Brain pericyte (primary cell): Measurements from ENCODE around the gene ZNF346.

Source experiments
- DNase-seq: peaks from one replicate; pipeline ENCODE4 v3.0.0-alpha.2; 2012; ENCODE audit warnings: low read depth, low spot score

Gene ZNF346

DNA sequence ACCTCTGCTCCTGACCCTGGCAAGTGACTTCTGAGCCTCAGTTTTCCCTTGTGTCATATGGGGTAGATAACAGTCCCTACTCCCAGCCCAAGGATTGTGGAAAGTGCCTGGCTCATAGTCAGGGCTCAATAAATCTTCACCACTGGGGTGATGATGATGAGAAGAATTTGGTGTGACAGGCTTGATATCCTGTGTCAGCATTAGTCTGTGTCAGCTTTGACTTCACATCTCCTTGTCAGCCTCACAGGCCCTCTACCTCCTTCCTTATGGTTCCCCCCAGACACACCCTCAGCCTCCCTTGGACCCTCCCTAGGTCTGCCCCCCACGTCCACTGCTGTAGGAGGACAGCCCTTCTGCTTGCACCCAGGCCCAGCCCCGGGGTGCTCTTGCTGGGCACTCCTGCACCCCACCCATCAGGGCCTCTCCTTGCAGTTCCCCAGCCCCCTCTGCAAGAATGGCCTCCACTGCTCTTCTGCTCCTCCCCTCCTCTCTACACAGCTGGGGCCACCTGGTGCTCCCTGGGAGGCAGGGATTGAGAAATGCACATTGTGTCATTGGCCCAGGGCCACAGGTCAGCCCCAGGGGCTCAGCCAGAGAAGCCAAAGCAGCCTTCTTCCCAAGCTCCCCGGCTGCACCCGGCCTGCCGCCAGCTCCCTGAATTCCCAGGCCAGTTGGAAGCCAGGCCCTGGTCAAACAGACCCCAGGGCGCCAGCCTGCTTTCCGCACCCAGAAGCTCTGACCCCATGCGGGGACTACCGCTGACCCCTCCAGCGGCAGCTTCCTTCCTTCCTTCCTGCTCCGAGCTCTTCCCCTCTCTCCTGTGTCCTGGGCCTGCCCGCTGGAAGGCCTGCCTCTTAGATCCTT, 72.0 kb downstream of the ZNF346 start:
- peak; percentile 53 for DNase-seq

DNA sequence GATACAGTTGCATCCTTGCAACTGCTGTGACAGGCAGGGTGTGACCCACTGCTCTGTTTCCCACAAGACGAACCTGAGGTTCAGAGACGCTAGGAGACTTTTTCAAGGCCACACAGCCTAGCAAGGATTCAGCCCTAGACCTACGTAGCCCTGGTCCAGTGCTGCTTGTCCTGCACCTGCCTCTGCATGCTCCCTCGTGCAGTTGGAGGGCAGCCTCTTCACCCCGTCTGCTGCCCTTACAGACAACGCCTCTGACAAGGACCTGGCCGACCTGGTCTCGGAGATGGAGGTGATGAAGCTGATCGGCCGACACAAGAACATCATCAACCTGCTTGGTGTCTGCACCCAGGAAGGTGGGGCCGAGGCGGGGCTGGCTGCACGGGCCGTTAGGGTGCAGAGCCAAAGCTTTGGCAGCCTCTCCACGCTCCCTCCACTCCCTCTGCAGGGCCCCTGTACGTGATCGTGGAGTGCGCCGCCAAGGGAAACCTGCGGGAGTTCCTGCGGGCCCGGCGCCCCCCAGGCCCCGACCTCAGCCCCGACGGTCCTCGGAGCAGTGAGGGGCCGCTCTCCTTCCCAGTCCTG, 72.7 kb downstream of the ZNF346 start:
- no peak for DNase-seq

DNA sequence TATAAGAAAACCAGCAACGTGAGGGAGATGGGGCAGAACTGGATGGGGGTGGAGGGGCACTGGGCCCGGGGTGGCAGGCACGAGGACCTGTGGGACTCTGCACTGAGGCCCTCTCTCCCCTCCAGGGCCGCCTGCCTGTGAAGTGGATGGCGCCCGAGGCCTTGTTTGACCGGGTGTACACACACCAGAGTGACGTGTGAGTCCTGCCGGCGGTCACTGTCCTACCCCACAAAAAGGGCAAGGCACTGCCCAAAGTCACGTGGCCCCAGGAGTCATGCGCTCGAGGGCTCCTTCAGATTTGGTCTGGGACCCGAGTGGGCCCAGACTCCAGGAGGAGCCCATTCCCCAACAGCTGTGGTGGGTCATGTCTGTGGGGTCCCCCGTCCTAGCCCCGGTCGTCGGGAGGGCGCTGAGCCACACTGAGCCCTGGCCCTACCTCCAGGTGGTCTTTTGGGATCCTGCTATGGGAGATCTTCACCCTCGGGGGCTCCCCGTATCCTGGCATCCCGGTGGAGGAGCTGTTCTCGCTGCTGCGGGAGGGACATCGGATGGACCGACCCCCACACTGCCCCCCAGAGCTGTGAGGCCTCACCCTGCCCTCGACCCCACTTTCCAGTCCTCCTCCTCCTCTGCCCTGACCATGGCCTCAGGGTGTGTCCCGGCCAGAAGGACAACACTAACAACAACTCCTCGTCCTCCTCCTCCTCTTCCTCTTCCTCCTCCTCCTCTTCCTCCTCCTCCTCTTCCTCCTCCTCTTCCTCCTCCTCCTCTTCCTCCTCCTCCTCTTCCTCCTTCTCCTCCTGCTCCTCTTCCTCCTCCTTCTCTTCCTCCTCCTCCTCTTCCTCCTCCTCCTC, 73.9 kb downstream of the ZNF346 start:
- no peak for DNase-seq

DNA sequence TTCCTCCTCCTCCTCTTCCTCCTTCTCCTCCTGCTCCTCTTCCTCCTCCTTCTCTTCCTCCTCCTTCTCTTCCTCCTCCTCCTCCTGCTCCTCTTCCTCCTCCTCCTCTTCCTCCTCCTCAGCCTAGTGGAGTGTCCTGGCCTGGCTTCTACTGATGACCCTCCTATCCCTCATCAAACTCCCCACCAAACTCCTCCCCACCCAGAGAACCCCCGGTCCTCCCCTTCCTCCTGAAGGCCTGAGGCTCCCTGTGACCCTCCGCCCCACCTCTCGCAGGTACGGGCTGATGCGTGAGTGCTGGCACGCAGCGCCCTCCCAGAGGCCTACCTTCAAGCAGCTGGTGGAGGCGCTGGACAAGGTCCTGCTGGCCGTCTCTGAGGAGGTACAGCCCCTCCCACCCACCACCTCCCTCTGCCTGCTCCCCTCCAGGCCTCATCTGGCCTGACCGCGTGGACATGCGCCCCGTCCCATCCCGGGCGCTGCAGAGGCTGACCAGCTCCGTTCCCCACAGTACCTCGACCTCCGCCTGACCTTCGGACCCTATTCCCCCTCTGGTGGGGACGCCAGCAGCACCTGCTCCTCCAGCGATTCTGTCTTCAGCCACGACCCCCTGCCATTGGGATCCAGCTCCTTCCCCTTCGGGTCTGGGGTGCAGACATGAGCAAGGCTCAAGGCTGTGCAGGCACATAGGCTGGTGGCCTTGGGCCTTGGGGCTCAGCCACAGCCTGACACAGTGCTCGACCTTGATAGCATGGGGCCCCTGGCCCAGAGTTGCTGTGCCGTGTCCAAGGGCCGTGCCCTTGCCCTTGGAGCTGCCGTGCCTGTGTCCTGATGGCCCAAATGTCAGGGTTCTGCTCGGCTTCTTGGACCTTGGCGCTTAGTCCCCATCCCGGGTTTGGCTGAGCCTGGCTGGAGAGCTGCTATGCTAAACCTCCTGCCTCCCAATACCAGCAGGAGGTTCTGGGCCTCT, 74.8 kb downstream of the ZNF346 start:
- no peak for DNase-seq

DNA sequence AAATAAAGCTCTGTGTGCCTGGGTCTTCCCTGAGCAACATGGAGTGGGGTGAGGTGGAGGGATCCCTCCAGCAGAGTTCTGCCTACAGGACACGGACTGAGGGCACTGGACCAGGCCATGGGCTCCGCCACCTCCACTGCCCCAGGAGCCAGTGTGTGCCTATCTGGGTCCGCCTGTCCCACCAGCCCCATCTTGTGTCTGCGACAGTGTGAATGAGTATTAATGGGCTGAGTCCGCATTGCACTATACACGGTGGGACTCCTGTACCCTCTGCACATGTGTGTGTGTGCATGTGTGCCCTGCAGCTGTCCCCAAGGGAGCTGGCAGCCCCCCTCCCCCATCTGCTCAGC, 75.6 kb downstream of the ZNF346 start:
- DNase-seq: no peak

DNA sequence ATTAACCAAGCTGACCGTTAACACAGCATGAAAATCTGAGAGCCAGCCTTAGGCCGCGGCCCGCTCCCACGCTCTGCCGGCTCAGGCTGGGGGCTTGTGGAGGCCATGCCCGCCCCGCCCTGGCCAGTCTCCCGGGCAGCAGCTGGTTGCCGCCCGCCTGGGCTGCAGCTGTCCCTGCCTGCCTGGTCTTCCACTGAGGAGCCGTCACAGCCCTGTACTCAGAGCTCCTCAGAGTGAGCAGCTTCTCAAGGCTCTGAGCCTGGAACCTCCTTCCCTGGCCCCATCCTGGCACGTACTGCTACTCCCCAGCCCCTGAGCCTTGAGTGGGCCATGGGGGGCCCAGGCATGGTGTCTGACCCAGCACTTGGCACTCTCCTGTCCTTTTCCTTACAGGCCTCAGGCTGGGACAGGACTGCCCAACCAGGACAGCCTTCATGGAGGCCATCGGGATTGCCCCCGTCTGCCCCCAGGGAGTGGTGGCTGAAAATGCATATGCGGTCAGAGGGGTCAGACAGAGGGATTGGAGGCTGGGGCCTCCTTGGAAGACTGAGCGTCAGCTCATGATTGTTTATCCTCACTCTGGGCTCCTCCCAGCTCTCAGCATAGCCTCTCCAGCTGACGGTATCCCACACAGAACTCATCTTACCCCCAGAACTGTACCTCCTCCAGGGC, 76.1 kb downstream of the ZNF346 start:
- no peak for DNase-seq

DNA sequence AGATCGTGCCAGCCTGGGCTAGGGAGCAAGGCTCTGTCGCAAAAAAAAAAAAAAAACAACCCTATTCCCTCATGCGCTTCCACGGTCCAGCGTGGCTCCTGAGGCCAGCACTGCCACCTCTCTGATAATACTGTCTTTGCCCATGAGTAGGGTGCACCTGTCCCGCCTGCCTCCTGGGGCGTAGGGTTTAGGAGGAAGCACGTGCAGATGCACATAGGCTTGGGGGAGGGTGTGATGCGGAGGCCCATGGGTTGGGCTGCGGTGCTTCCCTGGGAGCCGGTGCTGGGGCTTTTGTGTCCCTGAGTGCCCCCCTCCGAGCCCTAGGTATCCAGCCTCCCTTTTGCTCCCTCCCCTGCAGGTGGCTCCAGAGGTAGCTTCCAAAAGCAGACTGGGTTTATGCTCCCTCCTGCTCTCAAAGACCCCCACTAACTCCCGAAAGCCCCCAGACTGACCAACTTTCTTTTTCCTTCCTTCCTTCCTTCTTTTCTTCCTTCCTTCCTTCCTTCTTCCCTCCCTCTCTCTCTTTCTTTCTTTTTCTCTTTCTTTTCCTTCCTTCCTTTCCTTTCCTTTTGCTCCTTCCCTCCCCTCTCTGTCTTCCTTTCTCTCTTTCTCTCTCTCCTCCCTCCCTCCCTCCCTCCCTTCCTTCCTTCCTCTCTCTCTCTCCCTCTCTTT, 77.1 kb downstream of the ZNF346 start:
- no peak for DNase-seq

DNA sequence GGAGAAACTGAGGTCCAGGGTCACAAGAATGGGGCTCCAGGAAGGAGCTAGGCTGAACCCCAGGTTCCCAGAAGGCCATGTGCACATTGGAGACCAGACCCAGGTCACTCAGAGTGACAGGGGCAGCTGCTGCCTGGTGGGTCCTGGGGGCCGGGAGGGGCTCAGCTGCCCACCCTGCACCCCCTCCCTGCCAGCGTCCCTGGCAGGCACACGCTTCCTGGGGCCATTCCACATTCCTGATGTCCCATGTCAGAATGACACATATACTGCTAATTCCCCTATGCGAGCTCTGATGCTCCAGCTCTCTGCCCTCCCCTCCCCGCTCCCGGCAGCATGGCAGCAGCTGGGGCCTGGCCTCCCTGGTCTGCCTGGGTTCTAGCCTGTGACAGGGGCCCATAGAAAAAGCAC, 78.2 kb downstream of the ZNF346 start:
- DNase-seq: no peak

DNA sequence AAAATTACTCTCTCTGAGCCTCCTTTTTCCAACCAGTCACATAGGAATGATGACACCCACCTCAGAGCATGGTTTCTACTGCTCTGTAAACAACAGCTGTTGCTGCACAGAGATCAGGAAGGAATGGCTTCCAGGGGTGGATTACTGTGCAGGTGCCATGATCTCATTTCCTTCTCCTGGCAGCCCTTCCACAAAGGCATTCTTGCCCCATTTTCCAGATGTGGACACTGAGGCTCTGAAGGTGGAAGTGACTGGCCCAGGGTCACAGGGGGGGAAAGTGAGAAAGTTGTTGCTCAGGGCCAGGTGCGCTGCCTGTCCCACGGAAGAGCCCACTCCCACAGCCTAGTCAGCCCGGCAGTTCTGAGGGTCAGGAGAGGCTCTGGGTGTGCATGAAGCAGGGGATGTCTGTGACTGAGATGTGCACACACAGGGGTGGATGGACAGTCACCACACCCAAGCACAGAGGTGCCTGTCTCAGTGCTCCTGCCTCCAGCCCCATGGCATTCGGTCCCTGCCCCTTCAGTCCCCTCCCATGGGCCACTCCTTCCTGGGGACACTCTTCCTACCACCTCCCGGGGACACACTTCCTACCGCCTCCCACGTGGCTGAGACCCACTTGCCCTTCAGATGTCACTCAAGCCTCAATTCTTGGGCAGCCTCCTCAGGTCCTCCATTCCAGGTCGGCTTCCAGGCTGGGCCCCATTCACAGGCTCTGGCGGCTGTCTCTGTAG, 81.2 kb downstream of the ZNF346 start:
- no peak for DNase-seq

DNA sequence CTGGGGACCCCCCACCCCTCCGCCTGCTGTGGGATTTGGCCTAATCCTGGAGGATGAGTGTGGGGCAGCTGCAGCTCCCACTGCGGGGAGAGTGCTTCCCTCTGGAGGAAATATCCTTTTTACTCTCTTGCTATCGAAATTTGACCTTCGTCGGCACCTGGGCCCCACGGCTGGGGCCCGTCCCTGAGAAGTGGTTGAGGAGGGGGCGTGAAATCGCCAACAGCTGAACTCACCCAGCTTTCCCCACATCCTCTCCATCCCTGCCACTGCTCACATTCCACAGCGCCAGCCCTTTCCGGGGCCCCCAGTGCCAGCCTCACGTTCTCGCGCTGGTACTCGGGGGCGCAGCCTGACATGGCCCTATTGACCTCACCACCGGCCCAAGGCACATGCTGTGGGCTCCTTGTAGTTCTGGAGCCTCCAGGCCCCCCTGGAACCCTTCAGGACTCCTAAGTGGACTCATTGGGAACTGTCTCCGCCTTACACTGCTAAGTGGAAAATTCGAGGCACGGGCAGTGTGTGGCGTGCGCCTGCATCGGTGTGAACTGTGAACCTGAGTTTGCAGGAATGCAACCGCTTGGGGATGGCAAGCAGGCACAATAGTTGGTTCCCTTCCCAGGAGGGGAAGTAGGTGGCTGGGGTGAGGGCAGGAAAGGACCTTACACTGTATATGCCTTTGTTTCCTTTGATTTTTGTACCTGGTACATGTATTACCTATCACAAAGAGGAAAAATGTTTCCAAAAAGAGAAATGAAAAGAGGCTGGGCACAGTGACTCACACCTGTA, 83.4 kb downstream of the ZNF346 start:
- no peak for DNase-seq

DNA sequence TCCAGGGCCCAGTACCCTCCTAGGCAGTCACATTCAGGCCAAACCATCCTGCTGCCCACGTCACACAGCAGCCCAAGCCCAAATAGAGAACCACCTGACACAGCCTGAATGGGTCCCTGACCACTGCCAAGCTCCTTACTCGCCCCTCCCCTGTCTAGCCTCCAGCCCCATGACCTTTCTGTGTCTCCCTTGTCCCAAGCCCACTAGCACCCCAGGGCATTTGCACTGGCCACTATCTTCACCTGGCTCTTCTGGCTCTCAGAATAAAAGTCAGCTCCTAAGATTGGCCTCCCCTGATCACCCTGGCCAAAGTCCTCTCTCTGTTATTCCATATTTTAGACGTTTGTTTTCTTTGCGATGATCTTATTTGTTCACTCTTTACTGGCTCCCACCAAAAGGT, 84.7 kb downstream of the ZNF346 start:
- no peak for DNase-seq

DNA sequence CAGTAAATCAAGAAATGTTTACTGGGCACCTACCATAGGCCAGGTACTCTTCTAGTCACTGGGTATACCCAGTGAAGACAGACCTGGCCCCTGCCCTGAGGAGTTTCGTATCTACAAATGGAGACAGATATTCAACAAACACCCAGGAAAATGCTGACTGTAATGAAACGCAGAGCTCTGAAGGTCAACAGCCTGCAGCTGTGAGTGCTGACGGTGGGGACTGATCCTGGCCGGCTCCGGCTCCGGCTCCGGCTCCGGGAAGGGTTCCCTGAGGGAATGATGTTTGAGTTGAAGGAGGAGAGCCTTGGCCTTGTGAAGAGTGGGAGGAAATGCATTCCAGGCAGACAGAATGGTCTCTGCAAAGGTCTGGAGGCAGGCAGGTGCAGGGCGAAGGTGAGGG, 87.3 kb downstream of the ZNF346 start:
- no peak for DNase-seq

DNA sequence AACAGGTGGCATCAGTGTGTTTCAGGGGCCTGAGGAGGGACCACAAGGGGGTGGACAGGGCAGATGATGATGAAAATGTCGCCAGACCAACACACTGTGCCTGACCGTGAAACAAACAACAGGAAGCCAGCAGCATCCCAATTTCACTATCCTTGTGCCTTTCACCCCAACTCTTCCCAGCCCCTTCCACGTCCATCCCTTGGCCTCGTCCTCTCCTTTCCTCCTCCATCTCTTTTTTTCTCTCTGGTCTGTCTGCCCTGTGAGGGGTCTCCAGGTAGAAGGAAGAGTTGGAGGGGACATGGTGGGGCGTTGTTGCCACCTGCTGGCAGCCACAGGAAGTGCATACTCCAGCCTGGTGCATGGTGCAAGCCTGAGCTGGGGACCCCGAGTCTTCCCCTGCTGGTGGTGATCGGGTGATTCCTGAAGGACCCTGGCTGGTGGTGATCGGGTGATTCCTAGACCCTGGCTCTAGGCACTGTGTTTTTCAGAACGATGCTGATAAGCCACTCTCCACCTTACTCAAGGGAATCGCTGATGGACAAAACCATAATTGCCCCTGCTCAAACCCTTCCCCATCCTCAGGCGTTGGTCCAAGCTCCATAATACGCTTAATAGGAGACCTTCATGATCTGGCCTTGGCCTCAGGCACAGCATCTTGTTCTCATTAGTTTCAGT, 89.4 kb downstream of the ZNF346 start:
- DNase-seq: no peak

DNA sequence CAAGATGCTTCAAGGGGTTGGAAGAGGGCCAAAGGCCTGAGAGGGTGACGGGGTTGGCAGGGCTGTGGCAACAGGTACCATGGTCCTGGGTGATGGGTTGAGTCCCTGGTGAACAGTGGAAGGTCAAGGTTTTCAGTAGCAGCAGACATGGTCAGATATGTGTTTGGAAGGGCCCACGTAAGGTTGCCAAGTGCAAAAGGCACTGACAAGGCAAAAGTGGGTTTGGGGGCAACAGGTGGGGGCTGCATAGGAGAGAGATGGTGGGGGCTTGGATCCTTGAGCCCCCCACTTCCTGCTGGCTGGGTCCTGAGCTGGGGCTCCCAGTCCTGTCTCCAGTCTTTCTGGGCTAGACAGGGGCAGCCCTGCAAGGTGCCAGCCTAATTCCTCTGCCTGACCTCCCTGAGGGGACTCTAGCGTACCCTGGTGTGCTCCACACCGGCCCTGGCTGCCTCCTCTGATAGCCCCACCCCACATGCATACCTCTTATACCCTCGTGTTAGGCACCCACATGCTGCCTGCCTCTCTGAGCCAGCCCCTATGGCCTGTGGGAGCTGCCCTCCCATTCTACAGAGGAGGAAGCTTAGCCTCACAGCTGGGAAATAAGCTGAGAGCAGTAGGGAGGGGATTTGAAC, 90.2 kb downstream of the ZNF346 start:
- no peak for DNase-seq

DNA sequence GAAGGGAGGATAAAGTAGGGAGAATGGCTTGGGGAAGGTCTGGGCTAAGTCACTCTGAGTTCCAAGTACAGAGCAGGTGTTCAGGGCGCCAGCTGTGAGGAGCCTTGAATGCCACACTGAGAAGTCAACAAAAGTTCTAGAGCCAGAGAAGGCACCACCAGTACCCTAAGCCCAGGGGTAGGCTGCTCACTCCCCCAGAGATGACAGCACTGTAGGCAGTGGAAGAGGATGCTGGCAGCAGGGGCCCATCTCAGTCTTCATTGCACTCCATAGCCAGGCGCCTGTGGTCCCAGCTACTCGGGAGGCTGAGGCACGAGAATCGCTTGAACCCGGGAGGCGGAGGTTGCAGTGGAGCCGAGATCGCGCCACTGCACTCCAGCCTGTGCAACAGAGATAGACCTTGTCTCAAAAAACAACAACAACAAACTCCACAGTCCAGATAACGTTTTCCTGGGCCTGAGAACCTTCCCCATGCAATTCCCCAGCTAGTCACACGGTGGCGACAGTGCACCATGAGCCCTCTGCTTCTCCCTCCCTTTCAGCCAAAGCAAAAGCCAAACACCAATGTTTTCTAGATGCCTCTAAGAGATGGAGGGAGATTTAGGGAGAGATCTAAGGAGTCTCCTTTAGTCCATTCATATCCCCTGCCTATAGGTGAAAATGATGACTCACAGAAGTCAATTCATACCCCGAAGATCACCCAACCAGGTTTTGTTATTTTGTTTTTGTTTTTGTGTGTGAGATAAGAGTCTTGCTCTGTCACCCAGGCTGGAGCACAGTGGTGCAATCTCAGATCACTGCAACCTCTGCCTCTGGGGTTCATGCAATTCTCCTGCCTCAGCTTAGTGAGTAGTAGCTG, 91.3 kb downstream of the ZNF346 start:
- DNase-seq: peak; percentile 43

DNA sequence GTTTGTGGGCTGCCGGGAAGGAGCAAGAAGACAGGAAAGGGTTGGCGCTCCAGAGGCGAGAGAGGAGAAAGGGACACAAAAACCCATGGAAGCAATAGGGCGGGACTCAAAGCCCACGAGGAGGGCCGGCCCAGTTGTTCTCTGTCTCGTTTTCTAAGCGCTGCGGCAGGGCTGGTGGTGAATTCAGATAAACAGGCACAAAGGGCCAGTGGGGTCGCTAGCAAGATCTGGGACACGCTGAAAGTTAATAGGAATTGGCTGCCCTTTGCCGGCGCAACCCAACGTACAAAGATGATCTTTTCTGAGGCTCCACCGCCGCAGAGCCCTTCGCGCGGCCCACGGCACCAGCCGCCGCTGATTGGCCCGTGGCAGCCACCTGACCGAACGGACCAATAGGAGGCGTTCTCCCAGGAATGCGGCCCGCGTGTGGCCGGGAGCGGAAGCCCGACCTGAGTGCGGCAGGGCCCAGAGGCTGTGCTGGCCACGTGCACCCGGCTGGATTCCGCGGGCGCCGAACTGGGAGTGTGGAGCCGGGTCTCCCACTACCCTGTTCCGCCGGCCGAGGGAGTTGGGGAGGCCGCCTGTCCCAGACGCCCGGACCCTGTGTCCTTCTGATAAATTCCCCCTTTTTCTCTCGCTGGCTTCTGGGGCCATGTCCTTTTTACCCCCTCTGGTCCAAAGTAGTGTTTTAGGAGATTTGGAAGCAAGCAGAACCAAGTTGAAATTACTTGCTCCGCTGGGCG, 94.3 kb downstream of the ZNF346 start:
- DNase-seq: no peak
